Activated CD8-positive, alpha-beta memory T cell treated with anti-CD3 and anti-CD28 coated beads for 4 hours (primary cell): ENCODE measurements around the gene STYXL1.
A peak's percentile ranks its signal among the peaks of the same experiment; 100 is the strongest.
"Not testable (repeated sequence)": the region's sequence is repeated elsewhere in the genome, so short reads cannot be mapped to it uniquely, and the experiment has no call there.

ENCODE experiments used
- DNase-seq, 2 donors: peaks; one replicate each; pipeline ENCODE4 v3.0.0-alpha.2; 2020; ENCODE audit warnings: low read depth in 2 of 2

STYXL1 gene

GRCh38 chr7:76047811-76048667, at the start of gene STYXL1, which contains the start of gene MDH2:
TSS of gene STYXL1 (minus strand) at chr7:76048000. CDS start at chr7:76030523, 17,477 bp downstream.
TSS of gene MDH2 (plus strand) at chr7:76048106. CDS start at chr7:76048161, 55 bp downstream.
- DNase-seq = peak; percentile 77 to 79

- DNase-seq = no peak
Observed at GRCh38 chr7:76095908-76096307, 48.1 kb upstream of the STYXL1 start.

- not testable (repeated sequence) for DNase-seq
Observed at GRCh38 chr7:76094326-76094725, 46.5 kb upstream of the STYXL1 start.

- not testable (repeated sequence) for DNase-seq
Observed at GRCh38 chr7:76093531-76093930, 45.7 kb upstream of the STYXL1 start.

- no peak for DNase-seq
Observed at GRCh38 chr7:76091506-76091905, 43.7 kb upstream of the STYXL1 start.

GRCh38 chr7:76089865-76090475, 42.2 kb upstream of the STYXL1 start:
- DNase-seq = no peak

- DNase-seq = not testable (repeated sequence)
Observed at GRCh38 chr7:76087362-76087791, 39.6 kb upstream of the STYXL1 start.

- no peak for DNase-seq
Observed at GRCh38 chr7:76086070-76086469, 38.3 kb upstream of the STYXL1 start.

- DNase-seq = not testable (repeated sequence)
Observed at GRCh38 chr7:76084115-76084514, 36.3 kb upstream of the STYXL1 start.

- no peak for DNase-seq
Observed at GRCh38 chr7:76080204-76080603, 32.4 kb upstream of the STYXL1 start.

- no peak for DNase-seq
Observed at GRCh38 chr7:76077435-76077834, 29.6 kb upstream of the STYXL1 start.

- no peak for DNase-seq
Observed at GRCh38 chr7:76076995-76077394, 29.2 kb upstream of the STYXL1 start.

- no peak for DNase-seq
Observed at GRCh38 chr7:76074972-76075370, 27.2 kb upstream of the STYXL1 start.

GRCh38 chr7:76074306-76074971, 26.6 kb upstream of the STYXL1 start:
- no peak for DNase-seq

GRCh38 chr7:76073335-76073990, 25.7 kb upstream of the STYXL1 start:
- DNase-seq = no peak

- no peak for DNase-seq
Observed at GRCh38 chr7:76072243-76073148, 24.7 kb upstream of the STYXL1 start.

- no peak for DNase-seq
Observed at GRCh38 chr7:76071316-76072242, 23.8 kb upstream of the STYXL1 start.

- DNase-seq = no peak
Observed at GRCh38 chr7:76069238-76069638, 21.4 kb upstream of the STYXL1 start.

GRCh38 chr7:76066716-76067503, 19.1 kb upstream of the STYXL1 start:
- no peak for DNase-seq
